AG08396 (cell line): ENCODE data around the gene MTMR3.

Experiments
- DNase-seq: peaks from one replicate; pipeline ENCODE4 v3.0.0; 2012; ENCODE audit warnings: low spot score, mixed read lengths

Gene MTMR3

GRCh38 chr22:30028731-30029130, 145.8 kb downstream of the MTMR3 start:
- DNase-seq = no peak

- no peak for DNase-seq
Observed at GRCh38 chr22:30029512-30029911, 146.5 kb downstream of the MTMR3 start.

DNA sequence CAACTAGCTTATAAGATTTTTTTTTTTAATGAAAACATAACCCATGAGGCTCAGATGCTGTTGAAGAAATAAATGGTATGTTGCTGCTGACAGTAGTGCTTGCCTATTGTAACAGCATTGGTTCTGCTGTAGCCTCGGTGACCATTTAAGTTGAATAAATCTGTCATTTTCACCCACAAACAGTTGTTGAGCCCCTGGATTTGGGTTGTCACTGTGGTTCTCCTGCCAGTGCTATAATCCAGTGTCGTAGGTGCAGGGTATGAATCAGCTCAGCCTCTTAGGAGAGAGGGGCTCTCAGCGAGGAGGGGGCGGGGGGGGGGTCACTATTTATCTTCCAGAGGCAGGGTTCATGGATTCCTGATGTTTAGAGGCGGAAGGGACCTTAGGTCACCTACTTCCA, 147.4 kb downstream of the MTMR3 start:
- DNase-seq = no peak

DNA sequence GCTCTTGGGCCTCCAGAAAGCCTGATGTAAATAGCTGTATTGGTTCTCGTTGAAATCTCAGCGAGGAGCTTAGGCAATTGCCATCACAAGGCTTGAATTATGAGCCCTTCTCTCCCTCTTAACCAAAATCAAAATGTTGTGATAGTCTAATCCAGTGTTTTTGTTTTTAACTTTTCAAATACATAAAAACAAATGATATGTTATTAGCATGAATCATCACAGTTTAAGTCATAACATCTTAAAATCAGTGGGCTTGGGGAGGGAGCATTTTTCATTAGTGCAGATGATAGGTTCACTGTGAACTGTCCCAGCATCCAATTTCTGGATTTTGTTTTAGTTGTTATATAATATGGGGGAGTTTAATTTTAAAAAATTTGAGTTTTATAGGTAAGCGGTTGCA, 148.4 kb downstream of the MTMR3 start:
- DNase-seq = no peak

- DNase-seq = no peak
Observed at GRCh38 chr22:30031764-30032455, 148.9 kb downstream of the MTMR3 start.

- DNase-seq = no peak
Observed at GRCh38 chr22:30033137-30033536, 150.2 kb downstream of the MTMR3 start.

- no peak for DNase-seq
Observed at GRCh38 chr22:30033901-30034300, 150.9 kb downstream of the MTMR3 start.

GRCh38 chr22:30036656-30037055, 153.7 kb downstream of the MTMR3 start:
- peak; percentile 48 for DNase-seq

DNA sequence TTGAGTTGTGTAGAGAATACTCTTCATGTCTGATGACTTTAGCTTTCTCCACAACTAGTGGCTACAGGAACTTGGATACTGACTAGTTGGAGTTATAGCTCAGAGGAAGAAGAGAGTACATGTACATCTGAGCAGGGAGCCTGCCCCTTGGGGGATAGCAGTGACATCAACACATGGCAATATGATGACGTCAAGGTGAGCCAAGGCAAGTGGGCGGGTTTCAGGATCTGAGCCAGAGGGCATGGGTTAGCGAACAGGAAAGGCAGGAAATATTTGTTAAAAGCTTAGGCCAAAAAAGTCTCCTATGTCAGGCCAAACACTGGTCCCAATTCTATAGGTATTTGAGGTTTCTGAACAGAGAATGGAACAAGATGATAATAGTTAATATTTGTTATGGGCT, 155.2 kb downstream of the MTMR3 start:
- DNase-seq = peak; percentile 31

GRCh38 chr22:30040499-30041260, 157.7 kb downstream of the MTMR3 start:
- no peak for DNase-seq

GRCh38 chr22:30041475-30041874, 158.5 kb downstream of the MTMR3 start:
- DNase-seq = no peak

- DNase-seq = no peak
Observed at GRCh38 chr22:30041881-30042280, 158.9 kb downstream of the MTMR3 start.

- no peak for DNase-seq
Observed at GRCh38 chr22:30043161-30043560, 160.2 kb downstream of the MTMR3 start.

- DNase-seq = peak; percentile 68
Observed at GRCh38 chr22:30044369-30044768, 161.4 kb downstream of the MTMR3 start.

GRCh38 chr22:30044881-30045493, 162.0 kb downstream of the MTMR3 start:
- no peak for DNase-seq

DNA sequence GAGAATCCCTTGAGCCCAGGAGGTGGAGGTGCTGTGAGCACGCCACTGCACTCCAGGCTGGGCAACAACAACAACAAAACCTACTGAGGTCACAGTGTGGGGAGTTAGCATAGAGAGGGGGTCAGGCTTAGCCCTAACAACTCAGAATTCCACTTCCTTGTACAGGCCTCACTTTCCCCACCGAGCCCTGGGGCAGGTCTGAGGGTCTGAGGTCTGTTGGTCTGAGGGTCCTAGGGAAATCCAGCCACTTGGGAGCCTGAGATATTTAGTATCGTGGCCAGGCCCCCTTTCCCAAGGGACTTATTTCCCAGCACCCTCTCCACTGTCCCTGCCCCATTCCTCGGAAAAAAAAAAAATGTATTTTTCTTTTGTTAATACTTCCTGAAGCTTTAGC, 162.5 kb downstream of the MTMR3 start:
- DNase-seq = no peak

DNA sequence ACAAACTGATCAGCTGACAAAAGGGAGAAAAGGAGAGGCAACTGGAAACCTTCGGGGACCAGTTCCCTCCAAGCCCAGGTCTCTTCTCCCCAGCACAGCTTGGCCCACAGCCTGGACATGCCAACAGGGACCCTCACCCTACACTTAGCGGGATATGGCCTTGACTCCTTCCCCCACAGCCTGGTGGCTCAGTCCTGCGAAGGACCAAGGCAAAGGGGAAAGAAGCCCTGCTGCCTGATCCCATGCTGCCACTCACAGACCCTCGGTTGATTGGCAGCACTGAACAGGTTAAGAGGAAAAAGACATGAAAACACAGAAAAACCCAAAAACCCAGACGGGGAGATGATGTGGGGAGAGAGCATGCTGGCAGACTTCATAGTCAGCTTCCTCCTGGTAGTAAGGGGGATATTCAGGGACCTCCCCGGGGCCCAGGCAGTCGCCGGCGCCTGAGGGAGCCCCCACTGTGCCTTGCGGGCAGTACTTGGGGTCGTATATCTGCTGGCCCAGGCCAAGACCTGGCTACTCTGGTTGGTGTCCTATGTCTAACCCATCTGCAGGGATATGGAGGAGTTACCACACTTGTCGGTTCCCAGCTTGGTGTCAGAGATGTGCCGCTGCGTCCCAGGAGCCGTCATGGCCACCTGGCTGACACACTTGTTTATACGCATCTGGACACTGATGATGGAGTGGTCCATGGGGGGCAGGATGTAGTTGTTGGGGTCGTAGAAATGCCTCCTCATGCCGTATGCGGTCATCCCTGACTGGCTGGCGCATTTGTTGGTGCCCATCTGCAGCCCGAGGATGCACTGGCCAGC, 163.1 kb downstream of the MTMR3 start:
- no peak for DNase-seq

GRCh38 chr22:30046716-30047363, 163.9 kb downstream of the MTMR3 start:
- DNase-seq = no peak

DNA sequence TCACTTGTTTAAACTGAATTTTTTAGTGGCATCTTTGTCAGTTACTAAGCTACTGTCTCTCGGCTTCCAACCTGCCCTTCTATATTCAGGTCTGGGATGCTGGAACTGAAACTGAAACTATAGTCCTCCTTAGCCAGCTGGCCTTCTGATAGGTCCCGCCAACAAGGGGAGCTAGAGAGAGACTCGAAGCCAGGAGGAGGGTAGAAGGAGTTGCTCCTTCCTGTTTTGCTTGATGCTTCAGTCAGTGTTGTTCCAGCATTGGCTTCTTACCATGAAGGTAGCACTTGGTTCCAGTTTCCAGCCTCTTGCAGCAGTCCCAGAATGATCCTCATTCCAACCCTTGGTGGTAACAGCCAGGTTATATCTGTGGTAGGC, 164.4 kb downstream of the MTMR3 start:
- peak; percentile 39 for DNase-seq

GRCh38 chr22:30048681-30049080, 165.7 kb downstream of the MTMR3 start:
- DNase-seq = no peak

- no peak for DNase-seq
Observed at GRCh38 chr22:30054067-30054763, 171.2 kb downstream of the MTMR3 start.

- no peak for DNase-seq
Observed at GRCh38 chr22:30054764-30055069, 171.7 kb downstream of the MTMR3 start.
